GM18526 (cell line): ENCODE data around the gene HDAC9.

Source experiments
- POLR2A ChIP-seq: IDR thresholded peaks from 3 replicates; pipeline ENCODE4 v1.6.1; 2011; ENCODE audit not compliant: insufficient read length; ENCODE audit errors: extremely low read depth

Gene HDAC9

DNA sequence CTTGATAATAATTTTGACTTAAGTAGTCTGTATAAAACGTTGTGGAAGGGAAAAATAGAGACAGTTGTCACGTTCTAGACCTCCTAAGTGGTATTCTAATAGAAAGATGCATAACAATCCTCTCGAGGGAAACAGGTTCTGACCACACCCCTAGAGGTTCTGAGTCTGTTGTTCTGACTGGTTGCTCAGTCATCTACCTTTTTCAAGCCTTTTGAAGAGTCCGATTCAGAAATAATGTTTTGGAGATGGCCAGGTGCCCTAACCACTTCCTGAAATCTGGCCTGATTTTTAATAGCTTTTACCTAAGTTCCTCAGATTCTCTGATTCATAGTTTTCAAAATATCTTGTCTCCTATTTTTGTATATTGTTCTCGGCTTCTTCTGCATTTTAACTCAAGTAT, 175.6 kb downstream of the HDAC9 start:
- TF ChIP-seq POLR2A, result no peak

GRCh38 chr7:18675579-18675978, 180.0 kb downstream of the HDAC9 start:
- TF ChIP-seq POLR2A, result no peak

- no peak for TF ChIP-seq POLR2A
These were observed 183.7 kb downstream of the HDAC9 start for GRCh38 chr7:18679261-18679660.

DNA sequence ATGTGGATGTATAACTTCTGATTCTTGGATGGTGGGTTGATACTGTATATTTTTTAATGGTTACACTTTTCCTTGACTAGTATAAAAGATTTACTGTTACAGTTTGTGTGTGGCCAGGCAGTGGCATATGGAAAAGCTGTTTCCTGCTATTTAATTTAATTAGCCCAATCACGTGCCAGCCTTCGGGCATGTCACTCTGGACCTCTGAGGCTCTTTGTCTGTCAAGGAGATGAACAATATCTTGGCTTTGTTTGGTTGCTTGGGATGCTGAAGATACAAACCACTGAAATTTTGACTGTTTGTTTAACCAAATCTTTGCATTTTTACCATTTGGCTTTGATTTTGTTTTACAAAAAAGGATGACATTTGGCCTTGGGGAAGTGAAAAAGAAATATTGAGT, 185.0 kb downstream of the HDAC9 start:
- TF ChIP-seq POLR2A, result no peak

GRCh38 chr7:18684916-18685315, 189.4 kb downstream of the HDAC9 start:
- no peak for TF ChIP-seq POLR2A

DNA sequence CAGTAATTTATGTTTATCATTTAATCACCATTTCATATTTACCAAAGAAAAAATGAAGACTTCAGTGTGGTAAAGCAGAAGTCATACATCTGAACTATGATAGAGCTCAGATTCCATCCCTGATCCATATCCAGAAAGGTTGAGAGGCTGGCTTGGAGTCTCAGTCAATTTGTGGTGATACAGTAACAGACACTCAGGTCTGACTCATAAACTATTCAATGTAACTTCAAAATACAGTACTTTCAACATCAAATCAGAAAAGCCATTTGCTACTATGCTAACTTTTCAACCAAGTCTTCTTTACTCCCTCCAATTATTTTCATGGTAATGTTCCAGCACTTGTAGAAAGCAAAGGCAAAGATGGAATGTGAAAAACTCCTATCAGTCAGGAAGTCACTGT, 190.4 kb downstream of the HDAC9 start:
- no peak for TF ChIP-seq POLR2A

GRCh38 chr7:18689551-18689950, 194.0 kb downstream of the HDAC9 start:
- TF ChIP-seq POLR2A, result no peak

- no peak for TF ChIP-seq POLR2A
These were observed 197.9 kb downstream of the HDAC9 start for GRCh38 chr7:18693406-18693805.

DNA sequence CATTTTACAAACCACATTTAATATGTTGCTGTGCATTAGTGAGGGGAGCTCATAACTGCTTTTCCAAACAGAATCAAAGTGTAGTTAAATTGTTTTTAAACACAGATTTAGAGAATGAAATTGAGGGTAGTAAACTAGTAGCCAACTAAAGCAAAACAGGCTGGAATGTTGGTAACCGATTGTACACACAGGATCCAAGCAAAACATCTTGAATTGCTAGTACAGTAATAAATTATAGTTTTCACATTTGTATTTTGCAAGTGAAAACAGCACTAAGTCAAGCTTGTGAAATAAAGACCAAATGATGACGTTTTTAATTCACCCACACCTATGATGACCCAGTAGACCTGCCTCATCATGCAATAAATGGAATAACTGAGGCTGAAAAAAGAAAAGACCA, 198.3 kb downstream of the HDAC9 start:
- TF ChIP-seq POLR2A, result no peak

DNA sequence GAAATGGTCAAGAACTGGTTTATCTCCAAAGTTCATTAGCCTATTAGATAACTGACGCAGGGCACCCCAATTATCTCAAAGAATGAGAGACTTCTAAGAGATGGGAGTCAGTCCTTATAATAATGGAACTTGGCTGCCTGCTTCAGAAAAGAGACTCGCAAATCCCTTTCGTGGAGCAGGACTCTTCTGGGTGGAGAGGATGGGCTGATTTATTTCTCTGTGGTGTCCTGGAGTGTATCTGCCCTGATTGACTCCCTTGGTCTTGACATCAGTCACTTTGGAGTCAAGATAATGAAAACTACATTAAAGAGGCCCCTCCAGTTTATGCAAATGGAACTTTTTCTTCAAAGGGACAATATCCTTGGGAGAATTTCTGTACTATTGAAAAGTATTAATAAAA, 198.9 kb downstream of the HDAC9 start:
- no peak for TF ChIP-seq POLR2A

GRCh38 chr7:18694911-18695310, 199.4 kb downstream of the HDAC9 start:
- TF ChIP-seq POLR2A, result no peak

DNA sequence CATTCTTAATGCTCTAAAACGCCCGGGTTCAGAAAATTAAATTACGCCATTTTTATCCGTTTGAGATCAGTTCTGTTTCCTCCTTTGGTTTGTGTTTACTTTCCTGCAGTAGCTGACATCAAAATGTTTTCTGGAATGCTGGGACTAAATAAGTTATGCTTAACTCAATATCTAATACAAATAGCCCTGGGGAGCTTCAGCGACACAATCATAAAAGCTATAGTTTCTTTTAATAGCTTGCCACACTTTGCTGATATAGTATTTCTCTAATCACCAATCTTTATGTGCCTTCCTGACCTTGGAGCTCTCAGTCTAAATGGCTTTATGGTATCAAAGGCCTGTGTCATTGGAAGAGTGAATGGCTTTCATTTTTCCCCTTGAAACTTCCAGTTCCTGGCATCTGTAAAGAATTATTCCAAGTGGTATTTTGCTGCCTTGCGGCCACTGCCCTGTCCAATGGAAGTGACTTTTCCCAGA, 202.7 kb downstream of the HDAC9 start:
- TF ChIP-seq POLR2A, result no peak

- TF ChIP-seq POLR2A, result no peak
These were observed 204.6 kb downstream of the HDAC9 start for GRCh38 chr7:18700147-18700546.

DNA sequence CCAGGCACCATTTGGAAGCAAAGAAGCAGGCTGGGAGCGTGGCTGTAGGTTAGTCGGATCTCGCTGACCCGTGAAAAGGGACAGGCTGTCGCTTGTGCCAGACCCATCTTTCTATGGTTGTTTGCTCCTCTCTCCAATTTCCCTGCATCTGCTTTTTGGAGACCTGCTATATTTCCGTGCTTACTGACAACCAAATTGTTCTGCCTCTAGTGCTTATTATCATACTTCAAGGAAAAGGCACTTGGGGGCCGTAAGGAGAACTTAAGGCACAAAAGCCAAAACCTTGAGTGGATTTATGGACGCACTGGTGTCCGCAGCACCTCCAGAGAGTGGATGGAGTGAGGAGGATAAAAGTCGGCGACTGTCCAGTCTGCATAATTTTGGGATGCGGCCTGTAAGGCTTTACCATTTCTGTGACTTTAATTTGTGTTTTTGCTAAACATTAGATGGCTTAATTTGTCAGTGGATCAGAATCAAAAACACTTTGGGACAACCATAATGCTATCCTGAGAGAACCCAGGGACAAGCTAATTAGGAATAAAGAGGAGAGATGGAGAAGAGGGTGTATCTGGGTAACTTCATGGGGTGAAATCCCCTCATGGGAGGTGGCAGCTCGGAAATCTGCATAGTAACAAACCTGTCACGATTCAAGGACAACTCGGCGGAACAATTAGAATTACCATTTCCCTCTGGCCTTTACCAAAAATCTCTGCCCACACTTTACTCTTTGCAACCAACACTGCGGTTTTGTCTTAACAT, 206.7 kb downstream of the HDAC9 start:
- TF ChIP-seq POLR2A, result no peak

- TF ChIP-seq POLR2A, result no peak
These were observed 208.1 kb downstream of the HDAC9 start for GRCh38 chr7:18703685-18704084.

DNA sequence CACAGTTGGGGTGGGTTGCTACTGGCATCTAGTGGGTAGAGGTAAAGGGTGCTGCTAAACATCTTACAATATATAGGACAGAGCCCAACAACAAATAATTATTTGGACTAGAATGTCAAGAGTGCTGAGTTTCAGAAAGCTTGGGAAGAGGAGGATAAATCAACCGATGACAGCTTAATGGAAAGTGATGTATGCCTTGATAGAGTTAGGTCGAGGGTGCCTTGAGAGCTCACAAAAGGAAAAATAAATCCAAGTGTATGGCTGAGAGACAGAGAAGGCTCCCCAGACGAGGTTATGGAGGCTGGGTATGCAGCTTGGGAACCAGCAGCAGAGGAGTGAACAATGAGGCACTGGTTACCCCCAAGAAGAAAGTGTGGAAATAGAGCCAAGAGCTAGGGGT, 211.1 kb downstream of the HDAC9 start:
- TF ChIP-seq POLR2A, result no peak

- TF ChIP-seq POLR2A, result no peak
These were observed 212.7 kb downstream of the HDAC9 start for GRCh38 chr7:18708204-18708603.
